Right lobe of liver (tissue), 6 donors: ENCODE measurements around the gene CSF1R. TPM values are rescaled to one million over a fixed set of nuclear protein-coding genes. Genes with fewer than 3 reads are reported as not detected.
"Not testable (repeated sequence)": the region's sequence is repeated elsewhere in the genome, so short reads cannot be mapped to it uniquely, and the experiment has no call there.

Source experiments
- ATAC-seq, 4 donors: fragments of 200-7000 bp; cut with Tn5 transposase; one replicate each; pipeline ENCODE4 v1.9.1; 2020; ENCODE audit warnings: mild to moderate bottlenecking in 4 of 4, moderate library complexity in 4 of 4
- DNase-seq, 3 donors: peaks; one replicate each; pipeline ENCODE4 v3.0.0-alpha.2; 2020
- H3K27ac ChIP-seq, 3 donors: fragments of 200-600 bp; one replicate each; pipeline ENCODE4 v1.8.0; 2022
- H3K27me3 ChIP-seq, 2 donors: fragments of 200-600 bp; one replicate each; pipeline ENCODE4 v1.8.0; 2022
- H3K36me3 ChIP-seq, 4 donors: fragments of 200-600 bp; sonication (generic) in 1 of 4; one replicate each; pipeline versions ENCODE4 v1.5.1 to v1.8.0; 2017 to 2022; ENCODE audit warnings: control low read depth in 1 of 4
- H3K4me1 ChIP-seq, 4 donors: fragments of 200-600 bp; sonication (generic) in 1 of 4; one replicate each; pipeline versions ENCODE4 v1.5.1 to v1.8.0; 2017 to 2022; ENCODE audit warnings: control low read depth in 1 of 4
- H3K4me3 ChIP-seq, 3 donors: fragments of 200-600 bp; one replicate each; pipeline ENCODE4 v1.8.0; 2022
- H3K9me3 ChIP-seq, 4 donors: fragments of 200-600 bp; sonication (generic) in 1 of 4; one replicate each; pipeline versions ENCODE4 v1.5.1 to v1.8.0; 2017 to 2022; ENCODE audit warnings: control low read depth in 1 of 4
- CTCF ChIP-seq, 4 donors: fragments of 200-600 bp in 3 of 4; fragments of 450-650 bp in 1 of 4; IDR thresholded peaks; one replicate each; pipeline versions ENCODE4 v1.5.1 to v1.8.0; 2016 to 2022; ENCODE audit warnings: antibody characterized with exemption in 4 of 4, mild to moderate bottlenecking in 2 of 4
- POLR2A ChIP-seq: fragments of 450-650 bp; IDR thresholded peaks from one replicate; pipeline ENCODE4 v1.6.1; 2017; ENCODE audit warnings: antibody characterized with exemption, mild to moderate bottlenecking
- WGBS: methylation state at CpG from one replicate; pipeline ENCODE4 v1.1.6; 2018; ENCODE audit warnings: low coverage, low lambda C conversion rate; ENCODE audit not compliant: insufficient coverage; ENCODE audit errors: missing lambda C conversion rate; 5-methylcytosine and 5-hydroxymethylcytosine counted together
- intact Hi-C, 2 donors: fragments of 100-400 bp; cut with DNase I; formaldehyde crosslinking; loops; one replicate each; pipeline versions ENCODE4 v1.11.2 to v1.14.1; 2022
- total RNA-seq, 6 experiments: library from RNA; depleted of rRNA in 2 of 6; stranded (reverse); fragments of >200 nt in 2 of 6; fragmentation: NEBNext Ultra II Directional in 3 of 6; extraction: Animal tissue kit (Norgen Biotek cat#: 25700) in 3 of 6; gene quantifications; one replicate each; pipeline versions ENCODE4 v1.1.0 to v1.2.4, GENCODE V29; 2016 to 2023
- donor health status: DM: no; HTN: yes; CAD: no.
- donor health status: DM: no; HTN: no; CAD: no.
- donor health status: DM: no; HTN: no; CAD: no.
- donor health status: DM: no; HTN: yes; CAD: no.
- donor health status: DM: no; HTN: yes; CAD: no.

CSF1R gene
- total RNA-seq, 6 experiments from 2014 or later, result 13.0 to 45.1 (median 16.3) TPM

DNA sequence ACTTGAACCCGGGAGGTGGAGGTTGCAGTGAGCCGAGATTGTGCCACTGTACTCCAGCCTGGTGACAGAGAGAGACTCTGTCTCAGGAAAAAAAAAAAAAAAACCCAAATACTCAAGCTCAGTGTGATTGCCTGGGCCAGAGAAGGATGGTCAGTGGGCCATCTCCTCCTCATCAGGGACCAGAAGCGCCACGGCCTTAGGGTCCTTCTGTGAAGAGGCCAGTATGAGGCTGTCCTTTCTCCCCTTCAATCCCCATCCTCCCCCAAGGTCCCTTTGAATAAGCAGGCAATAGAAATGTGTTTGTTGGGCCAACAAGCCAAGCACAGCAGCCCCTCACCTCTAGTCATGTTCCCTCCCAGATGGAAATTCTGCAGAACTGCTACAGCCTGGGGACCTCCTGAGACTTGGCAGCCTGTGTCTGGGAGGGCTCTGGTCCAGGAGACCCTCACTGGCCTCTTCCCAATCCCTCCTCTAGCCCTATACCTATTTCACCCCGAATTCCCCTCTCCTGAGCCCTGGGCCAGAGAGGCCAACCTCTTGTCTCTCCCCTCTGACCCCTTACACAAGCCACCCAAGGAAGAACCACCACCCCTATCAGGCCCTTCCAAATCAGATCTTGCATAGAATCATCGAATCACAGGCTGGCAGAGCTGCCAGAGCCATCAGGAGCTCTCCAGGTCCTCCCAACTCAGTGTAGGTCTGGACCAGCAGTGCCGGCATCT is 1.0 kb downstream of the CSF1R start:
- no peaks in the 10 kb centered on the region for H3K4me1 ChIP-seq
- no peaks in the 10 kb centered on the region for H3K9me3 ChIP-seq
- H3K27ac ChIP-seq, result peak overlapping the region in 1 of 3 donors; percentile 24
- H3K27me3 ChIP-seq, result no peaks in the 10 kb centered on the region
- intact Hi-C loops, result no loop called here
- DNase-seq (no peak), ATAC-seq (no peak)
- TF ChIP-seq CTCF (IDR thresholded peaks at IDR 0.05), result no peak
- peak overlapping the region in 2 of 3 donors; percentile 23 to 38 for H3K4me3 ChIP-seq
- no peaks in the 10 kb centered on the region for H3K36me3 ChIP-seq
- WGBS, result 66% methylated on average over 6 of the region's 7 CpGs

GRCh38 chr5:150084754-150085153 is 1.6 kb downstream of the CSF1R start:
- H3K9me3 ChIP-seq, ATAC-seq, H3K4me1 ChIP-seq, H3K27ac ChIP-seq, intact Hi-C loops, H3K36me3 ChIP-seq, H3K27me3 ChIP-seq, DNase-seq: not testable (repeated sequence)
- H3K4me3 ChIP-seq, result peak overlapping the region in 2 of 3 donors; percentile 1 to 38
- WGBS, result 76% methylated on average over 3 of the region's 6 CpGs

DNA sequence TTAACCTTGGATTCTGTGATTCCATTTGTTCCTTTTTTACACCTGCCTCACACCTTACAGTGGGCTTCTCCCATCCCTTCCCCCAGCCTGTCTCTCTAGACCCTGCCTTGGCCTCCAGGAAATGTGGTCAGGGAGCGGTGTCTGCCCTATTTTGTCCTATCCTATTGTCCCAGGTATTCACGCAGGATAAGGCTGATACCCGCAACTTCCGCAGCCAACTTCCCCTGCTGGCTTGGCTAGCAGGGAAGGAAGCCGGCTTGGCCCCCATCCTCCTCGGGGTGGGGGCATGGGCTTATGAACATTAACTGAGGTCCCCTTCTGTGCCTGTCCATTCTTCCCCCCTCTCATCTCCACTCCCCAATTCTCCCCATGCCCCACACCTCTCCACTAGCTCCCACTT is 3.5 kb downstream of the CSF1R start:
- no peak for TF ChIP-seq POLR2A
- no peak for TF ChIP-seq CTCF (IDR thresholded peaks at IDR 0.05)
- no peak for DNase-seq
- Histone ChIP-seq H3K27ac (peak overlapping the region in 1 of 3 donors; percentile 28), H3K36me3 (no peaks in the 10 kb centered on the region), H3K9me3 (no peaks in the 10 kb centered on the region), H3K4me1 (no peaks in the 10 kb centered on the region), H3K27me3 (no peaks in the 10 kb centered on the region), H3K4me3 (peak overlapping the region in 1 of 3 donors; percentile 10)
- WGBS, result 24% methylated on average over 3 of the region's 6 CpGs
- peak in 2 of 4 donors; percentile 11 to 13 for ATAC-seq
- intact Hi-C loops, result no loop called here

- WGBS, result 35% methylated on average over 3 of the region's 3 CpGs
- peak in 1 of 4 donors; percentile 3 for ATAC-seq
- Histone ChIP-seq H3K9me3 (no peaks in the 10 kb centered on the region), H3K36me3 (no peaks in the 10 kb centered on the region), H3K27ac (peak overlapping the region in 1 of 3 donors; percentile 28), H3K4me1 (no peaks in the 10 kb centered on the region), H3K4me3 (peak overlapping the region in 1 of 3 donors; percentile 10), H3K27me3 (no peaks in the 10 kb centered on the region)
- DNase-seq, result no peak
- intact Hi-C loops, result no loop called here
- TF ChIP-seq CTCF (IDR thresholded peaks at IDR 0.05), result no peak
- TF ChIP-seq POLR2A, result no peak
These were observed 4.0 kb downstream of the CSF1R start for GRCh38 chr5:150082374-150082773.

GRCh38 chr5:150081541-150082283 is 4.6 kb downstream of the CSF1R start:
- Histone ChIP-seq H3K27ac (no peak overlapping the region), H3K4me1 (no peaks in the 10 kb centered on the region), H3K4me3 (no peak overlapping the region), H3K9me3 (no peaks in the 10 kb centered on the region), H3K27me3 (no peaks in the 10 kb centered on the region), H3K36me3 (no peaks in the 10 kb centered on the region)
- DNase-seq (peak in 2 of 3 donors; percentile 76 to 78), ATAC-seq (peak; percentile 70 to 89 (median 81))
- WGBS, result 31% methylated on average over 14 of the region's 15 CpGs
- TF ChIP-seq CTCF (IDR thresholded peaks at IDR 0.05) (no peak), POLR2A (peak; percentile 27)
- intact Hi-C loops, result no loop called here
